GM23338 (cell line): ENCODE measurements around the gene ATF1. TPM values are rescaled to one million over a fixed set of nuclear protein-coding genes. Genes with fewer than 3 reads are reported as not detected.

Experiments
- polyA plus RNA-seq: library from polyadenylated mRNA; unstranded; fragments of >200 nt; fragmentation: Nextera tagmentation; extraction: Ambion mirVana; gene quantifications from 2 replicates; pipeline ENCODE4 v1.2.1, GENCODE V29; 2016
- small RNA-seq: library from RNA; depleted of rRNA; stranded (forward); fragments of <200 nt; gene quantifications from one replicate; pipeline ENCODE3, GENCODE V24; 2014; ENCODE audit warnings: low replicate concordance
- total RNA-seq: library from RNA; depleted of rRNA; stranded (reverse); fragments of >200 nt; shearing (Covaris generic); gene quantifications from 2 replicates; pipeline ENCODE4 v1.2.3, GENCODE V29; 2014; rRNA removed

The ATF1 gene
- total and polyA plus RNA-seq, 2 experiments from 2014 or later, result 17.5 to 22.7 TPM

Small RNA genes within 50 kb of the gene (small RNA-seq; reads per million reads assigned to genes)
- gene AC013244.2, result not detected
- not detected for gene RF00019
- not detected for gene RN7SL519P

Other genes starting within 250 kb of the ATF1 start
- gene TMPRSS12, start 78.8 kb downstream of the ATF1 start, total RNA-seq, result not detected in 2 replicates
- not detected in 2 replicates for gene TMPRSS12, start 78.8 kb downstream of the ATF1 start, polyA plus RNA-seq
- gene HIGD1C, start 188.4 kb downstream of the ATF1 start, total RNA-seq, result not detected in 2 replicates
- not detected in 2 replicates for gene HIGD1C, start 188.4 kb downstream of the ATF1 start, polyA plus RNA-seq